NCI-H510A (cell line): Measurements from ENCODE around the gene FSCN2.
A peak's percentile ranks its signal among the peaks of the same experiment; 100 is the strongest.

Experiments
- DNase-seq: peaks from one replicate; lab custom pipeline; 2025; lab: John Stamatoyannopoulos, UW

The FSCN2 gene

DNA sequence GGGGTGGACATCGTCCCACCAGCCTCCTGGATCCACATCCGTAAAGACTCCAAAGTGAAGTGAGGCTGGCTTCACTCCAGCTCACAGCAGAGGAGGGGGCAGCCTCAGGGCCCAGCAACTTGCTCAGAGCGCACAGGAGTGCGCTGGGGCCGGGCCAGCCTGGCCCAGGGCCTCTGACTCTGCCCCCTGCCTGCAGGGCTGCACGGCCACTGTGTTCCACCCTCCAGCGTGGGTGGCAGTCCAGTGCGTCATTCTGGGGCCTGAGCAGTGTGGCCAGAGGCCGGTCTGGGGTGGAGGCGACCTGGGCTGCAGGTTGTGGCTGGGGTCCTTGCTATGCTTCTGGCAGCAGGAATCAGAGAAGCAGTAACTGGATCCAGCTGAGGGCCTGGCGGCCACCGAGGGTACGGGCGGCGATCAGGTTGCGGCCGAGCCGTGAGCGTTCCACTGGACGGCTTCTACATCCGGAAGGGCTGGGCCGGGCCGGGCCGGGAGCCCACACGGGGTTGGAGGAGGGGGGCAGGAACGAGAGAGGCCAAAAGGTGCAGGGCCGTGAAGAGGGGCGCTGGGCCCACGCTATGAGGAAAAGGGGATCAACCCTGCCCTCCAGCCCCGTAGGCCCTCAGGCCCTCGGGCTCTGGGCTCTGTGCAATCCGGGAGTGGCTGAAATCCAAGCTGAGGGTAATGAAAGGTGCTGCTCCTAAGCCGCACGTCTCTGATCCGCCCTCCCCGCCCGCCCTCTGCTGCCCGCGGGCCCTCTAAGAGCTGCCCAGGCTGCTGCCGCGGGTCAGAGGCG, at the start of gene FSCN2:
Gene FSCN2 (plus strand): TSS at position 787 of the 793 bp plus-strand sequence. CDS start 155 bp downstream, outside the sequence.
- no peak for DNase-seq

GRCh38 chr17:81479175-81480071, 48.8 kb upstream of the FSCN2 start:
- DNase-seq = no peak

DNA sequence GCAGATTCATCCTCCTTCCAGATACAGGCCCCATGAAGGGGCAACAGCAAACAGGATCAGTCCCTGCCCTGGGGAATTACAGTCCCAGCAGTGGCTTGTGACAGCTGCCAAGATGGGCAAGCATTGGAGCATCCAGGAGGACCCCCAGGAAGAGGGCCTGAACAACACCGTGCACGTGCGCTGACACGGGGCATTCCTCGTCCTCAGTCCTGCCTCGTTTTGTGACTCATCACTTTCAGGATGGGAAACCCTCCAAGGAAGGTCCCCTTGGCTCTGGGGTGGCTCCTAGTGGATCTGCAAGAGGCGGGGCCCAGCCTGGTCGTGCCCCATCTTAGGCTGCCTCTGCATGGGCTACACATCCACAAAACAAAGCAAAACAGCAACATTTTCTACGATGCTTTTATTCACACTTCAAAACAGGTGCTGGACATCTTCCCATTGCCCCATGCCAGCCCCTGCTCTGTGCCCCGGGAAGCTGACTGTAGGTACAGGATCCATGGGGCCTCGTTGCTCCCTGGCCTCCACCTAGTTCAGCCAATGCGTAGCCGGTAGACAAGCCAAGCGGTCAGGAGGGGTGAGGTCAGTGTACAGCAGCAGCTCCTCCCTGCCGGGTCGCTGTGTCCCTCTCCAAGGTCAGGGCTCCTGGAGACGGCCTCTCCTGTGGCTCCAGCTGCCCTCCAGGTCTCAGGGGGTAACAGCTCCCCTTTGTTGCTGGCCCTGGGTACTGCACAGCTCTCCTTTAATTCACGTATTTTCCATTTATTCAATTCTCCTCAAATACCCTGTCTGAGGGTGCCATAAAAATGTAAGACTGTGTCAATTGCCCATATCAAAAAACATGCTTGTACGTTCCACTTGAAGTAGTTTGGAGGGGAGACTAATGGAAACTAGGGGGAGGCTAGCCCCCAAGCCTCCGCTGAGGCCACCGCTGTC, 47.8 kb upstream of the FSCN2 start:
- DNase-seq = no peak

GRCh38 chr17:81481073-81481799, 46.9 kb upstream of the FSCN2 start:
- DNase-seq = peak; percentile 50

- no peak for DNase-seq
These were observed 46.2 kb upstream of the FSCN2 start for GRCh38 chr17:81481815-81482505.

GRCh38 chr17:81482673-81483072, 45.5 kb upstream of the FSCN2 start:
- DNase-seq = no peak

DNA sequence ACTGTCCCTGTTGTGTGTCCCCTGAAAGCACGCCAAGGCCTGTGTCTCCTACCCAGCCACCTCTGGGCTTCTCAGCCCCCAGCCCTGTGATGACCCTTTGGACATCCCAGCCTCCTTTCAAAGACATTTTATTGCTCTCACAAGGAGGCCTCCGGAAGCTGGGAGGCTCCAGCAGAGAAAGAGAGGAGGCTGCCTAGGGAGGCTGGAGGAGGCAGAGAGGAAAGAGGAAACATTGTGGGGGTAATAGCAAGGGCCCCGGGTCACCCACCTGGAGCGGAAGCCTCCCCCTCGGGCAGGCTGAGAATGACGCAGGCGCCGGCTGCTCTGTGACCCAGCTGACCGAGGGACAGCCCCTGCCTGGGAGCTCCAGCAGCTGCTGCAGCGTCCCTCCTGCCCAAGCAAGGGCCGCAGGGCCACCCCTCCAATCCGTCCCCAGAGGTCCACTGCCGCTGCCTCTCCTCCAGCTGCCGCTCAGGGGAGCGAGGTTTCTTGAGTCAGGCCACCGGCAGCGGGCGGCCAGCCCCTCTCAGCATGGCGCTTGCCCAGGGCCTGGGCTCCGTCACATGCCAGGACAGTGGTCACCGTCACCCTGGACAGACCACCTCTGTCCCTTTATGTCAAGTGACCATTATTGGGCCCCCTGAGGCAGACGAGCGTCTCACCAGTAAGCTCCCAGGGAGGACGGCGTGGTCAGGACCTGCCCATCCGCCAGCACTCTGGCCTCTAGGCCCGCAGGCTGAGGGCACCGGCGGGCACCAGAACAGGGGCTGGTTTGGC, 44.9 kb upstream of the FSCN2 start:
- DNase-seq = no peak

DNA sequence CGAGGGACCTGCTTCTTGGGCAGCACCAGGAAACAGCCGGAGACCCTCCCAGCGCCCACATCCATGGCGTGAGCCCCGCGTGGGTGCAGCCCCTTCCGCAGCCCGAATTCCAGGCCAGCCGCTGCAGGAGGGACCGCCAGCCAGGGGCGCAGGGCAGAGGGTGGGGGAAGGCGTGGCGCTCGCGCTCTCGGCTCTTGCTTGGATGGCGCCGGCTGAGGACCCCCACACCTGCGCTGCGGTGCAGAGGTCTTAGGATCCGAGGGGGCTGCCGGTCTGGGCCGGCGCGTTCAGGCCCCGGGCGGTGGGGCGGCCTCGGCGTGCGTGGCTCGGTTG, 44.3 kb upstream of the FSCN2 start:
- no peak for DNase-seq

DNA sequence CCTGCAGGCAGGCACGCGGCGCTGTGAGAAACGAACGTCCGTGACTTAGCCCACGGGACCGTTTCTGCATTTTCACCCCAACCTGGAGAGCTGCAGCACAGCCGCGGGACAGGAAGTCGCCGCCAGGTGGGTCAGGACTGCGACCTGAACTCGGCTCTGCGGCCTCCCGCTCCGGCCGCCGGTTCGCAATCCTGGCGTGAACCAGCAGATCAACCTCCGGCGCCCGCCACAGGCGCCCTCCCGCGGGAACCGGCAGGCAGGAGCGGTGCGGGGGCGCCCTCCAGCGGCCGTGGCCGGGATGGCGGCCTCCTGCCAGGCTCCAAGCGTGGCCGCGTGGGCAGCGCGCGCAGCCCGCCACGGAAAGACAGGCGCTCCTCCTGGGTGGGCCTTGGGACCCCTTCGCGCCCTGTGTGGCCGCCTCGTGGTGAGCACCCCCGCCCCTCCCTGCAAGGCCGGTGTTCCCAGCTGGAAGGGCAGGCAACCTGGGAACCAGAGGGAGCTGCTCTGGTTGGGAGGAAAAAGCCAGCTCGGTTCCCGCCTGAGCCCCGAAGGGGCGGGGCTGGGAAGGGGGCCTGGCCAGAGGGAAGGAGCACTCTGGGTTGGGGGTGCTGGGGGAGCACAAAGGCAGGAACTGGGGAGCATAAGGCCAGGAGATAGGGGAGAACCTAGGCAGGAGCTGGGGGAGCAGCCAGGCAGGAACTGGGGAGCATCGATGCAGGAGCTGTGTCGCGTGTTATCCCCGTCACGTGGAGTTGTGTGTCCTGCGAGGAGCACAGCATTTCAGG, 43.8 kb upstream of the FSCN2 start:
- peak; percentile 65 for DNase-seq

- no peak for DNase-seq
These were observed 41.9 kb upstream of the FSCN2 start for GRCh38 chr17:81486199-81486810.

GRCh38 chr17:81487089-81487486, 41.1 kb upstream of the FSCN2 start:
- no peak for DNase-seq

DNA sequence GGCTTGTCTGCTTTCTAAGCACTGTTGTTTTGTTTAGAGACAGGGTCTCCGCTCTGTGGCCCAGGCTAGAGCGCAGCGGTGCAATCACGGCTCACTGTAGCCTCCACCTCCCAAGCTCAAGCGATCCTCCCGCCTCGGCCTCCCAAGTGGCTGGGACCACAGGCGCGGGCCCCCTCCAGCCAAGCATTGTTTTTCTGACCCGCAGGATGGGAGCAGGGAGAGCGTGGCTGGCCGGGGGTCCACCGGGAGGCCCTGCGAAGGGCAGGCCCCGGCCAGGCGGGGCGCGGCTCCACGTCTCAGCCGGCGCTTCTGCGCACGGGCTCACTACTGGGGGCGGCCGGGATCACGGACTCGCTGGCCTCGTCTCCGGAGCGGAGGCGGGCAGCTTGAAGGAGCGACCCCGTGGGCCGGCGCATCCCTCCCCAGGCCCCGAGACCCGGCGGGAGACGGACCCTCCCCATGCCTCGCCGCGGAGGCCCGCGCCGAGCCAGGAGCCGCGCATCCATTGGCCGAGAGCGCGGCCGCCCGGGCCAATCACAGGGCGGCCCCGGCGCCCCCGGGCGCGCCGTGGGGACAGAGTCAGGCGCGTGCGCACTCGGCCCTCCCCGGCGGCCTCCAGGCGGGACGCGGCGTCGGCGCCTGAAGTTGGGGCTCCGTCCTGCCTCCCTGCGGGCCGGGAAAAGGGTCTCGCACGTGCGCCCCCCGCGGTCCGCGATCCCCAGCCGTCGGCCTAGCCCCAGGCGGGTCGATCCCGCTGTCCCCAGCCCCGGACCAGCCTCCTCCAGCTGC, 40.5 kb upstream of the FSCN2 start:
- DNase-seq = peak; percentile 68

- DNase-seq = no peak
These were observed 39.8 kb upstream of the FSCN2 start for GRCh38 chr17:81488276-81488860.

- no peak for DNase-seq
These were observed 38.9 kb upstream of the FSCN2 start for GRCh38 chr17:81489012-81489997.

DNA sequence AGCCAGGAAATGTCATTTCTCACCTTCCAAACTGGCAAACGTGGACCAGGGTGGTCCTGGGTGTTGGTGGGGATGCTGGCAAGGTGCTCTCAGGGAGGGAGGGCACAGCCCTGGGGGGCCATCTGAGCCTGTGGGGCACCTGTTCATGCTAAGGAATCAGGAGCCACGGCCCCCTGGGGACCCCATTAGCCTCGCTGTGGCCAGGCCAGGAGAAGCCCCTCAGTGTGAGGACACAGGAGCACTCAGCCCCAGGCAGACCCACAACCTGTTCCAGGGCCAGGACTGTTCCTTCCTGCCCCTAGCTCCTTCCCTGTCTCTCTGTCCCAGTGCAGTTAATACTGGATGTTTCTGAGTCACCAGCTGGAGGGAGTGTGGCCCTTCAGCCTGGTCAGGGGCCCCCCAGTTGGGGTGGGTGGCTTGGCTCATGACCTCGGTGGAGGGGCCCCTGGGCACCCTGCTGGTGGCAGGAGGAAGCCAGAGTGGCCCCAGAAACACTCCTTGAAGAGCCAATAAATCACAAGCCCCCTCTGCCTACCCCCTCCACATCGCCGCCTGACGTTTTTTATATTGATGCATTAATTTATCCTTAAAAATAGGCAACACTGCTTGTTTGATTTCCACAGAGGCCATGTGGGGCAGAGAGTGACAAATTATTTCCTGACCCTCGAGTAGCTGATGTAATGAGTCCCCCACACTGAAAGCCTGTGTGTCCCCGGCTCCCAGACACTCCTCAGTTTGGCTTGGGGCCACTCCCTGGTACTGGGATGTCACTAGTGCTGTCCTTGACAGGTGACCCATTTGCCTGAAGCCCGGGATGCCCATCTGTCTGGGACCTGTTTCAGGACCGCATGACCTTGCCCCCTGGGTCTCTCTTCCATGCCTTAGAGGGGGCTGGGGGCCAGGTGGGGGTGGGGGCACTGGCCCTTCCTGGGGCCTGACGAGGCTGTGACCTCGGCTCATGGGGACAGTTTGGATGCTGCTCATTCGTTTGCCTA, 37.9 kb upstream of the FSCN2 start:
- DNase-seq = no peak
